Liver (tissue), 3 donors: Measurements from ENCODE around the gene ST6GALNAC2.

Source experiments
- CTCF ChIP-seq: fragments of 150-350 bp; IDR thresholded peaks from 2 replicates; pipeline ENCODE4 v1.5.1; 2017; ENCODE audit warnings: improper control_type of control experiment, low read depth, low read length; ENCODE audit not compliant: missing input control
- EGR1 ChIP-seq, 2 donors: IDR thresholded peaks; 2 replicates each; pipeline ENCODE4 v1.6.1; 2016 to 2018; ENCODE audit warnings: antibody characterized with exemption in 2 of 2, low read depth in 2 of 2
- GABPA ChIP-seq, 2 donors: IDR thresholded peaks in 1 of 2; conservative IDR thresholded peaks in 1 of 2; 2 replicates each; pipeline ENCODE4 v1.6.1; 2016; ENCODE audit warnings: antibody characterized with exemption in 2 of 2, mild to moderate bottlenecking in 1 of 2, moderate library complexity in 1 of 2
- HNF4A ChIP-seq, 2 donors: conservative IDR thresholded peaks; 2 replicates each; pipeline ENCODE4 v1.6.1; 2016; ENCODE audit warnings: antibody characterized with exemption in 2 of 2, mild to moderate bottlenecking in 2 of 2
- JUND ChIP-seq, 2 donors: IDR thresholded peaks; 2 replicates each; pipeline ENCODE4 v1.6.1; 2016; ENCODE audit warnings: antibody characterized with exemption in 2 of 2
- RAD21 ChIP-seq, 2 donors: IDR thresholded peaks; 2 replicates each; pipeline ENCODE4 v1.6.1; 2016; ENCODE audit warnings: antibody characterized with exemption in 2 of 2, mild to moderate bottlenecking in 2 of 2
- SP1 ChIP-seq: IDR thresholded peaks from 2 replicates; pipeline ENCODE4 v1.6.1; 2018; ENCODE audit warnings: antibody characterized with exemption, mild to moderate bottlenecking
- TAF1 ChIP-seq: conservative IDR thresholded peaks from 2 replicates; pipeline ENCODE4 v1.6.1; 2016; ENCODE audit warnings: antibody characterized with exemption, mild to moderate bottlenecking
- TF ChIP-seq, protein P1 (sequence below): IDR thresholded peaks from 2 replicates; pipeline ENCODE4 v1.6.1; 2016; ENCODE audit warnings: antibody characterized with exemption, mild to moderate bottlenecking
- TF ChIP-seq, protein P2 (sequence below): IDR thresholded peaks from 2 replicates; pipeline ENCODE4 v1.6.1; 2016; ENCODE audit warnings: antibody characterized with exemption
- donor health status: healthy.
- donor health status: healthy.

GRCh38 chr17:76593384-76593826 is 7.7 kb upstream of the ST6GALNAC2 start:
- TF ChIP-seq CTCF (no peak), TAF1 (no peak), GABPA (IDR thresholded peaks at IDR 0.05 in 1 of 2, conservative IDR thresholded peaks at IDR 0.05 in 1 of 2) (no peak), JUND (IDR thresholded peaks at IDR 0.05) (no peak), EGR1 (IDR thresholded peaks at IDR 0.05; ENCODE audit: low read depth in 2 of 2) (no peak), RAD21 (IDR thresholded peaks at IDR 0.05) (no peak), HNF4A (conservative IDR thresholded peaks at IDR 0.05) (no peak), SP1 (no peak)
- TF ChIP-seq, protein P1, sequence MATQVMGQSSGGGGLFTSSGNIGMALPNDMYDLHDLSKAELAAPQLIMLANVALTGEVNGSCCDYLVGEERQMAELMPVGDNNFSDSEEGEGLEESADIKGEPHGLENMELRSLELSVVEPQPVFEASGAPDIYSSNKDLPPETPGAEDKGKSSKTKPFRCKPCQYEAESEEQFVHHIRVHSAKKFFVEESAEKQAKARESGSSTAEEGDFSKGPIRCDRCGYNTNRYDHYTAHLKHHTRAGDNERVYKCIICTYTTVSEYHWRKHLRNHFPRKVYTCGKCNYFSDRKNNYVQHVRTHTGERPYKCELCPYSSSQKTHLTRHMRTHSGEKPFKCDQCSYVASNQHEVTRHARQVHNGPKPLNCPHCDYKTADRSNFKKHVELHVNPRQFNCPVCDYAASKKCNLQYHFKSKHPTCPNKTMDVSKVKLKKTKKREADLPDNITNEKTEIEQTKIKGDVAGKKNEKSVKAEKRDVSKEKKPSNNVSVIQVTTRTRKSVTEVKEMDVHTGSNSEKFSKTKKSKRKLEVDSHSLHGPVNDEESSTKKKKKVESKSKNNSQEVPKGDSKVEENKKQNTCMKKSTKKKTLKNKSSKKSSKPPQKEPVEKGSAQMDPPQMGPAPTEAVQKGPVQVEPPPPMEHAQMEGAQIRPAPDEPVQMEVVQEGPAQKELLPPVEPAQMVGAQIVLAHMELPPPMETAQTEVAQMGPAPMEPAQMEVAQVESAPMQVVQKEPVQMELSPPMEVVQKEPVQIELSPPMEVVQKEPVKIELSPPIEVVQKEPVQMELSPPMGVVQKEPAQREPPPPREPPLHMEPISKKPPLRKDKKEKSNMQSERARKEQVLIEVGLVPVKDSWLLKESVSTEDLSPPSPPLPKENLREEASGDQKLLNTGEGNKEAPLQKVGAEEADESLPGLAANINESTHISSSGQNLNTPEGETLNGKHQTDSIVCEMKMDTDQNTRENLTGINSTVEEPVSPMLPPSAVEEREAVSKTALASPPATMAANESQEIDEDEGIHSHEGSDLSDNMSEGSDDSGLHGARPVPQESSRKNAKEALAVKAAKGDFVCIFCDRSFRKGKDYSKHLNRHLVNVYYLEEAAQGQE: no peak
- TF ChIP-seq, protein P2, sequence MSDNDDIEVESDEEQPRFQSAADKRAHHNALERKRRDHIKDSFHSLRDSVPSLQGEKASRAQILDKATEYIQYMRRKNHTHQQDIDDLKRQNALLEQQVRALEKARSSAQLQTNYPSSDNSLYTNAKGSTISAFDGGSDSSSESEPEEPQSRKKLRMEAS: no peak
